ENCODE measurements around the gene FBXO24. TPM values are rescaled to one million over a fixed set of nuclear protein-coding genes. Genes with fewer than 3 reads are reported as not detected.

The FBXO24 gene
- total RNA-seq, 6 experiments from 2014 or later = 0.25 to 1.0 (median 0.45) TPM

DNA sequence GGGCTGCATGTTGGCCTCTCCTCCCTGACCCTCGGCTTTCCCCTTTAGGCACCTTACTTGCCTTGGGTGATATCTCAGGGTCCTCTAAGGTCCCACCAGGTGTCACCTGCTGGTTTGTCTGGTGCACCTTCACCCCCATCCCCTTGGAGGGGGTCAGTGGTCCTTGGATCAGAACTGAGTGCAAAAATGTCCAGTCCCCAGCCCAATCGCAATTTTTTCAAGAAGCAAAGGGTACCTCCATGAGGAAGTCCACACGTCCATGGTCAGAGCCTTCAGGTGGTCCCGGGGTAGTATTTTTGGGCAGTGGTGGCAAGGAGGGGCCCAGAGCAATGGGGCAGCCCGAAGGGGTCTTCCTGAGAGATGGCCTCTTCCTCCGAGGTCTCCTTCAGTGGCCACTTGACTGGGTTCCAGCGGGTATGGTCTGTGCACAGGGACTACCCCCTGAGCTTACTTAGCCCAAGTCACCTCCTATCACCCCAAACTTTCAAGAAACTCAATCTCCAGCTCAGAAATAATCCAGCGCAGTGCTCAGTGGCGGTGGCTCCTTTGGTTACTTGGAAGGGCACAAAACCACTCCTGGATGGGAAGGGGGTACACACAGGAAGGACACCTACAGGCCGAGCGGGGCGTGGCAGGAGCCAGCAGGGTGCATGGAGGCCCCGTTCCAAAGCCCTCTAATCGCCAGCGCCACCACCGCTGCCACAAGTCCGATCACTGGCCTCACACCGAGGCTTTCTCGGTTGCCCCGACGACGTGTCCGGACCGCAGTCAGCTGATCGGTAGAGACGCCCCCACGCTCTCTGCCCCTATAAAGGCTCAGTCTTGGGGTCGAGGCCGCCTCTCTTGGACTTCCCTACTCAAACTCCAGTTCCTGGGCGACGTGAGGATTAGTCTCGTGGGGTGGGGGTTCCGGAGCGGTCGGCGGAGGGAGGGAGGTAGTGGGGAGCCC, 17.0 kb upstream of the FBXO24 start:
- 12% methylated on average over 22 of the region's 36 CpGs for WGBS (ENCODE audit: insufficient coverage, low coverage, low lambda C conversion rate, missing lambda C conversion rate)
- H3K27me3 ChIP-seq = no peaks in the 10 kb centered on the region
- DNase-seq = peak; percentile 91 to 97 (median 97)
- no peaks in the 10 kb centered on the region for H3K9me3 ChIP-seq
- peaks cover 0 to 63% (median 31%) of the 10 kb centered on the region in 4 donors for H3K4me1 ChIP-seq
- intact Hi-C loops (cut with DNase I) = loop anchor here in 1 of 2 donors (10.0 kb wide), 1 partner anchor 126 kb away; the partner anchor contains the start of gene GIGYF1
- peak overlapping the region; percentile 78 to 96 (median 90) for H3K27ac ChIP-seq
- TF ChIP-seq, protein P1, sequence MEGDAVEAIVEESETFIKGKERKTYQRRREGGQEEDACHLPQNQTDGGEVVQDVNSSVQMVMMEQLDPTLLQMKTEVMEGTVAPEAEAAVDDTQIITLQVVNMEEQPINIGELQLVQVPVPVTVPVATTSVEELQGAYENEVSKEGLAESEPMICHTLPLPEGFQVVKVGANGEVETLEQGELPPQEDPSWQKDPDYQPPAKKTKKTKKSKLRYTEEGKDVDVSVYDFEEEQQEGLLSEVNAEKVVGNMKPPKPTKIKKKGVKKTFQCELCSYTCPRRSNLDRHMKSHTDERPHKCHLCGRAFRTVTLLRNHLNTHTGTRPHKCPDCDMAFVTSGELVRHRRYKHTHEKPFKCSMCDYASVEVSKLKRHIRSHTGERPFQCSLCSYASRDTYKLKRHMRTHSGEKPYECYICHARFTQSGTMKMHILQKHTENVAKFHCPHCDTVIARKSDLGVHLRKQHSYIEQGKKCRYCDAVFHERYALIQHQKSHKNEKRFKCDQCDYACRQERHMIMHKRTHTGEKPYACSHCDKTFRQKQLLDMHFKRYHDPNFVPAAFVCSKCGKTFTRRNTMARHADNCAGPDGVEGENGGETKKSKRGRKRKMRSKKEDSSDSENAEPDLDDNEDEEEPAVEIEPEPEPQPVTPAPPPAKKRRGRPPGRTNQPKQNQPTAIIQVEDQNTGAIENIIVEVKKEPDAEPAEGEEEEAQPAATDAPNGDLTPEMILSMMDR (IDR thresholded peaks at IDR 0.05) = peak; percentile 51 to 81 (median 60)
- TF ChIP-seq POLR2A (IDR thresholded peaks at IDR 0.05) = peak; percentile 84
- peak overlapping the region; percentile 23 to 49 (median 49) for H3K4me3 ChIP-seq
- peak; percentile 56 to 69 (median 59) for ATAC-seq
- peaks cover 0 to 9% (median 3%) of the 10 kb centered on the region in 4 donors for H3K36me3 ChIP-seq

DNA sequence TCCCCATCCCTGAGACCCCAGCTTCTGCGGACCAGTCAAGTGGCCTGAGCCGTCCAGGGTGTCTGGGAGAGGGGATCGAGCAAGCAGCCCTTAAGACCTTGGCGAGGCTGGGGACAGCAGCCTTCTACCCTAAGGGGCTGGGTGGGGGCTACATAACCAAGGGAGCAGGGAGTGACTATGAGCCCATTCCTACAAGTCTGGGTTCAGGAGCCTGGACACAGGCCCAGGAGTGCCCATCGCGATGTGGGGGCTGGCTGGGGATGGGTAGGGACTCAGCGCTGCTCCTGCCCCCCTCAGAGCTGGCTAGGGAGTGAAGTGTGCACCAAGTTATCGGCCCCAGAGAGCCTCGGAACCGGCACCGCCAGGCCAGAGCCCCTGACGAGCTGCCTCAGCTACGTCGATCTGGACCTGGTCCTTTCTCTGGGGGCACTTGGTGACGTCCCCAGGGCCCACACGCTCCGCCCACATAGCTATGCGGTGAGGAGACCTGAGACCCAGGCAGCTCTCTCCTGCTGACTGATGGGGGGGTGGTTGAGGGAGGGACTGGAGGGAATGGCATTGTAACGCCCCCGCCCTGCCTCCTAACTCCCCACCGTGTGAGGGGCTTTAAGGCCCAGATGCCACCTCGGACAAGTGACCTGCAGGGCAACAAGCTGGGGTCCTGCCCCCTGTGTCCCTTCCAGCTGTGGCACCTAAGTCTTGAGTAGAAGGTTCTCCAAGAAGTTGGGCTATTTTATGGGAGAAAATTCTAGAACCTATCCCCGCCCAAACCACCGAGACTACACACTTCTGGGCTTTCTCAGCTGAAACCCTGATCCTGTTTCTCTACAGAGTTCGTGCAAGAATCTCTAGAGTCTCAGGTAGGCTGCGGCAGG, 14.9 kb upstream of the FBXO24 start:
- ATAC-seq (peak in 2 of 4 donors; percentile 0), DNase-seq (peak in 2 of 3 donors; percentile 51 to 76)
- intact Hi-C loops (cut with DNase I) = loop anchor here in 1 of 2 donors (5.0 kb wide), 1 partner anchor 121 kb away; the partner anchor contains the start of gene GIGYF1
- H3K4me1 ChIP-seq = peaks cover 0 to 46% (median 22%) of the 10 kb centered on the region in 4 donors
- H3K36me3 ChIP-seq = peaks cover 0 to 16% (median 2%) of the 10 kb centered on the region in 4 donors
- H3K27me3 ChIP-seq = no peaks in the 10 kb centered on the region
- TF ChIP-seq POLR2A (IDR thresholded peaks at IDR 0.05) = peak; percentile 59
- TF ChIP-seq, protein P1 (IDR thresholded peaks at IDR 0.05) = no peak
- peak overlapping the region in 2 of 3 donors; percentile 49 for H3K4me3 ChIP-seq
- H3K27ac ChIP-seq = peak overlapping the region in 2 of 3 donors; percentile 90 to 96
- H3K9me3 ChIP-seq = no peaks in the 10 kb centered on the region
- WGBS (ENCODE audit: insufficient coverage, low coverage, low lambda C conversion rate, missing lambda C conversion rate) = 34% methylated on average over 8 of the region's 26 CpGs

DNA sequence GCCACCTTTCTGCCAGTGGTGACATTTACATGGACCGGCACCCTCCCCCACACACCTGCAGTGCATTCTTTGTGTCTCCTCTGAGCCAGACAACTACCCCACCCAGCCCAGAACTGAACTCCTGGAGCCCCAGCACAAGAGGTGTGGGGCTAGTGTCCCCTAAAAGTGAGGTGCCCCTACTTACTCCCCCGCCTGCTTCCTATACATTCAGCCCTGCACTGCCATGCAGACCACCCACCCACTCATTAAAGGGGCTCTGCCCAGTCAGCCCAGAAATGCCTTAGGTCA, 14.4 kb upstream of the FBXO24 start:
- no peak for DNase-seq
- no peak for ATAC-seq
- TF ChIP-seq, protein P1 (IDR thresholded peaks at IDR 0.05) = no peak
- no peak for TF ChIP-seq POLR2A (IDR thresholded peaks at IDR 0.05)

DNA sequence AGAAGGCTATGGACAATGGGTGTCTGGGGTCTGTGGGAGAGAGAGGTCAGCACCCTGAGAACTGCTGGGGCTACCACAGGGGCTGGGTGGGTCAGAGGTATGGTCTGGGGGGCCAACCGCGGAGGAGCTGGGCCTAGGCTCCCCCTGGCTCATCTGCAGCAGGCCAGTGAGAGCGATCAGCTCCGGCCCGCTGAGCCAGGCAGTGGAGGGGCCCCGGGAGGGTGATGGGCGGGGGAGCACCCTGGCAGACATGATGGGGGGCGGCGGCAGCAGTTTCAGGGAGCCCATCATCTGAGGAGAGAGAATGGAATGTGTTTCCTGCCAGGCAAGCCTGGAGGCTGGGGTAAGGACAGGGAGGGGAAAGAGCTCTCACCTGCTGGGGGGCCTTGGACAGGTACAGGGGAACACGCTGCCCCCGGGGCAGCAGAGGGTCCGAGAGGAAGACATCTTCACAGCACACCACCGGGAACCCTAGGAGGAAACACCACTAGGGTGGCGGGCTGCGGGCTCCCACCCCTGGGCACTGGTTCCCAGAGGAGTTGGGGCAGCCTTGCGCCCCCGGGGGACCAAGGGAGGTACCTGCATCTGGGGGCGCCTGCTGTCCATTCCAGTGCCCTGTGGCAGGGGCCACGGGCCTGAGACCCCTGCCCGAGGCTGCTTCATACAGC, 13.7 kb upstream of the FBXO24 start:
- TF ChIP-seq, protein P1 (IDR thresholded peaks at IDR 0.05) = no peak
- TF ChIP-seq POLR2A (IDR thresholded peaks at IDR 0.05) = no peak
- no CpG with 5 or more reads among the region's 20 CpGs for WGBS (ENCODE audit: insufficient coverage, low coverage, low lambda C conversion rate, missing lambda C conversion rate)
- peaks cover 0 to 33% (median 15%) of the 10 kb centered on the region in 4 donors for H3K4me1 ChIP-seq
- DNase-seq (no peak), ATAC-seq (no peak)
- no peaks in the 10 kb centered on the region for H3K27me3 ChIP-seq
- intact Hi-C loops (cut with DNase I) = loop anchor here in 1 of 2 donors (5.0 kb wide), 1 partner anchor 120 kb away; the partner anchor contains the start of gene GIGYF1
- peaks cover 0 to 24% (median 2%) of the 10 kb centered on the region in 4 donors for H3K36me3 ChIP-seq
- no peak overlapping the region for H3K4me3 ChIP-seq
- no peaks in the 10 kb centered on the region for H3K9me3 ChIP-seq
- peak overlapping the region in 1 of 3 donors; percentile 96 for H3K27ac ChIP-seq

More for the DNA sequence above, 14.4 kb upstream of the FBXO24 start:
- WGBS (ENCODE audit: insufficient coverage, low coverage, low lambda C conversion rate, missing lambda C conversion rate) = no CpG with 5 or more reads among the region's 2 CpGs
- Histone ChIP-seq H3K4me3 (no peak overlapping the region), H3K36me3 (peaks cover 0 to 18% (median 2%) of the 10 kb centered on the region in 4 donors), H3K4me1 (peaks cover 0 to 40% (median 19%) of the 10 kb centered on the region in 4 donors), H3K27me3 (no peaks in the 10 kb centered on the region), H3K27ac (peak overlapping the region in 1 of 3 donors; percentile 96), H3K9me3 (no peaks in the 10 kb centered on the region)
- intact Hi-C loops (cut with DNase I) = loop anchor here in 1 of 2 donors (5.0 kb wide), 1 partner anchor 121 kb away; the partner anchor contains the start of gene GIGYF1

All from right lobe of liver (tissue), 6 donors.